ENCODE measurements around the gene GABRB3.

Gene GABRB3

GRCh38 chr15:26525096-26525495, 247.8 kb downstream of the GABRB3 start:
- no peak for DNase-seq

- DNase-seq = no peak
Observed at GRCh38 chr15:26521691-26522198, 251.1 kb downstream of the GABRB3 start.

- no peak for DNase-seq
Observed at GRCh38 chr15:26521130-26521529, 251.7 kb downstream of the GABRB3 start.

- no peak for DNase-seq
Observed at GRCh38 chr15:26518885-26519284, 254.0 kb downstream of the GABRB3 start.

GRCh38 chr15:26516102-26516980, 256.5 kb downstream of the GABRB3 start:
- DNase-seq = no peak

- no peak for DNase-seq
Observed at GRCh38 chr15:26504009-26504408, 268.9 kb downstream of the GABRB3 start.
